ENCODE data around the gene CCL18.

GRCh38 chr17:36017799-36018198 is 46.3 kb upstream of the CCL18 start, which contains the start of gene CCL23:
- TF ChIP-seq, protein P1, sequence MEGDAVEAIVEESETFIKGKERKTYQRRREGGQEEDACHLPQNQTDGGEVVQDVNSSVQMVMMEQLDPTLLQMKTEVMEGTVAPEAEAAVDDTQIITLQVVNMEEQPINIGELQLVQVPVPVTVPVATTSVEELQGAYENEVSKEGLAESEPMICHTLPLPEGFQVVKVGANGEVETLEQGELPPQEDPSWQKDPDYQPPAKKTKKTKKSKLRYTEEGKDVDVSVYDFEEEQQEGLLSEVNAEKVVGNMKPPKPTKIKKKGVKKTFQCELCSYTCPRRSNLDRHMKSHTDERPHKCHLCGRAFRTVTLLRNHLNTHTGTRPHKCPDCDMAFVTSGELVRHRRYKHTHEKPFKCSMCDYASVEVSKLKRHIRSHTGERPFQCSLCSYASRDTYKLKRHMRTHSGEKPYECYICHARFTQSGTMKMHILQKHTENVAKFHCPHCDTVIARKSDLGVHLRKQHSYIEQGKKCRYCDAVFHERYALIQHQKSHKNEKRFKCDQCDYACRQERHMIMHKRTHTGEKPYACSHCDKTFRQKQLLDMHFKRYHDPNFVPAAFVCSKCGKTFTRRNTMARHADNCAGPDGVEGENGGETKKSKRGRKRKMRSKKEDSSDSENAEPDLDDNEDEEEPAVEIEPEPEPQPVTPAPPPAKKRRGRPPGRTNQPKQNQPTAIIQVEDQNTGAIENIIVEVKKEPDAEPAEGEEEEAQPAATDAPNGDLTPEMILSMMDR (IDR thresholded peaks at IDR 0.05; ENCODE audit: borderline replicate concordance, extremely low read depth, low read length, poor library complexity, severe bottlenecking) = no peak
- TF ChIP-seq EZH2 (IDR thresholded peaks at IDR 0.05; ENCODE audit: borderline replicate concordance, low read depth, low read length, severe bottlenecking) = no peak

All from DND-41 (cell line).